GM18505 (cell line): Measurements from ENCODE around the gene HTRA2.

Experiments
- ATAC-seq: cut with Tn5 transposase; IDR thresholded peaks from one replicate; pipeline ENCODE4 v1.9.1; 2021; ENCODE audit not compliant: unreplicated experiment
- POLR2A ChIP-seq: IDR thresholded peaks from 4 replicates; pipeline ENCODE4 v1.6.1; 2011; ENCODE audit warnings: borderline replicate concordance; ENCODE audit not compliant: insufficient read depth, insufficient read length; ENCODE audit errors: extremely low read depth

The HTRA2 gene

GRCh38 chr2:74522516-74522915 is 7.2 kb upstream of the HTRA2 start:
- ATAC-seq, result no peak
- no peak for TF ChIP-seq POLR2A

GRCh38 chr2:74524005-74524404 is 5.7 kb upstream of the HTRA2 start:
- no peak for TF ChIP-seq POLR2A

GRCh38 chr2:74524955-74525716 is 4.6 kb upstream of the HTRA2 start:
- no peak for ATAC-seq
- TF ChIP-seq POLR2A, result no peak

More at GRCh38 chr2:74524005-74524404, 5.7 kb upstream of the HTRA2 start:
- no peak for ATAC-seq

GRCh38 chr2:74525717-74526648 is 3.8 kb upstream of the HTRA2 start, which contains the start of gene DQX1:
DQX1 (minus strand) TSS chr2:74526231; CDS start chr2:74525729, 502 bp downstream.
- no peak for ATAC-seq
- TF ChIP-seq POLR2A, result no peak

- no peak for TF ChIP-seq POLR2A
- no peak for ATAC-seq
Measured at GRCh38 chr2:74526649-74527230, 3.0 kb upstream of the HTRA2 start.

- no peak for TF ChIP-seq POLR2A
- no peak for ATAC-seq
Measured at GRCh38 chr2:74527741-74528140, 2.0 kb upstream of the HTRA2 start.

- TF ChIP-seq POLR2A, result no peak
- ATAC-seq, result peak; percentile 14
Measured at GRCh38 chr2:74528600-74529356, 955 bp upstream of the HTRA2 start.

- ATAC-seq, result no peak
- peak; percentile 72 for TF ChIP-seq POLR2A
Measured at GRCh38 chr2:74530239-74531187, 780 bp downstream of the HTRA2 start.

- TF ChIP-seq POLR2A, result peak; percentile 34
- ATAC-seq, result no peak
Measured at GRCh38 chr2:74531666-74532065, 1.9 kb downstream of the HTRA2 start.

GRCh38 chr2:74532222-74532621 is 2.5 kb downstream of the HTRA2 start:
- ATAC-seq, result no peak
- TF ChIP-seq POLR2A, result no peak

GRCh38 chr2:74533464-74533863 is 3.7 kb downstream of the HTRA2 start:
- ATAC-seq, result no peak
- no peak for TF ChIP-seq POLR2A

- no peak for TF ChIP-seq POLR2A
- ATAC-seq, result no peak
Measured at GRCh38 chr2:74534411-74534810, 4.7 kb downstream of the HTRA2 start.
